ENCODE measurements around the gene FYN.

DNA sequence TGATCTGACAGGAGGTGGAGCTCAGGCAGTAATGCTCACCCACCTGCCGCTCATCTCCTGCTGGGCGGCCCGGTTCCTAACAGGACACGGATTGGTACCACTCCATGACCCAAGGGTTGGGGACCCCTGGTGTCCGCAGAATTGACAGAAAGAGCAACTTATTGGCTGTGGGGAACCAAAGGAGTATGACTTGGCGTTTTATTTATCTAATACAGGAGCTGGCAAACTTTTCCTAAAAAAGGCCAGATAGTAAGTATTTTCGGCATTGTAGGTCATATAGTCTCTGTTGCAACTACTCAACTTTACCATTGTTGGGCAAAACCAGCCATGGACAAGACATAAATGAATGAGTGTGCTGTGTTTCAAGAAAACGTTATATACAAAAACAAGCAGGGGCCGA, 223.2 kb downstream of the FYN start:
- TF ChIP-seq, protein P1, sequence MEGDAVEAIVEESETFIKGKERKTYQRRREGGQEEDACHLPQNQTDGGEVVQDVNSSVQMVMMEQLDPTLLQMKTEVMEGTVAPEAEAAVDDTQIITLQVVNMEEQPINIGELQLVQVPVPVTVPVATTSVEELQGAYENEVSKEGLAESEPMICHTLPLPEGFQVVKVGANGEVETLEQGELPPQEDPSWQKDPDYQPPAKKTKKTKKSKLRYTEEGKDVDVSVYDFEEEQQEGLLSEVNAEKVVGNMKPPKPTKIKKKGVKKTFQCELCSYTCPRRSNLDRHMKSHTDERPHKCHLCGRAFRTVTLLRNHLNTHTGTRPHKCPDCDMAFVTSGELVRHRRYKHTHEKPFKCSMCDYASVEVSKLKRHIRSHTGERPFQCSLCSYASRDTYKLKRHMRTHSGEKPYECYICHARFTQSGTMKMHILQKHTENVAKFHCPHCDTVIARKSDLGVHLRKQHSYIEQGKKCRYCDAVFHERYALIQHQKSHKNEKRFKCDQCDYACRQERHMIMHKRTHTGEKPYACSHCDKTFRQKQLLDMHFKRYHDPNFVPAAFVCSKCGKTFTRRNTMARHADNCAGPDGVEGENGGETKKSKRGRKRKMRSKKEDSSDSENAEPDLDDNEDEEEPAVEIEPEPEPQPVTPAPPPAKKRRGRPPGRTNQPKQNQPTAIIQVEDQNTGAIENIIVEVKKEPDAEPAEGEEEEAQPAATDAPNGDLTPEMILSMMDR (conservative IDR thresholded peaks at IDR 0.05; ENCODE audit: low read depth, low read length): no peak
- TF ChIP-seq EZH2 (IDR thresholded peaks at IDR 0.05; ENCODE audit: borderline replicate concordance, low read depth, low read length, poor library complexity, severe bottlenecking): no peak
